Activated T-helper 17 cell treated with anti-CD3 and anti-CD28 coated beads, Interleukin-2, amount 50 U/mL, for 72 hours (primary cell): ENCODE data around the gene ERMAP. TPM values are rescaled to one million over a fixed set of nuclear protein-coding genes. Genes with fewer than 3 reads are reported as not detected.

Experiments used
- ATAC-seq: fragments of 150-1000 bp; cut with Tn5 transposase; replicated peaks from 2 replicates; pipeline ENCODE4 v1.10.0; 2021; ENCODE audit warnings: mild to moderate bottlenecking, moderate library complexity
- H3K27ac Mint-ChIP-seq: one replicate; pipeline ENCODE4 v1.8.0; 2022; ENCODE audit warnings: mixed read lengths
- H3K27me3 Mint-ChIP-seq: one replicate; pipeline ENCODE4 v1.8.0; 2022; ENCODE audit warnings: mixed read lengths
- H3K36me3 Mint-ChIP-seq: one replicate; pipeline ENCODE4 v1.8.0; 2022; ENCODE audit warnings: low read depth, mild to moderate bottlenecking, mixed read lengths
- H3K4me1 Mint-ChIP-seq: one replicate; pipeline ENCODE4 v1.8.0; 2022; ENCODE audit warnings: mixed read lengths
- H3K4me3 Mint-ChIP-seq: one replicate; pipeline ENCODE4 v1.8.0; 2022; ENCODE audit warnings: mild to moderate bottlenecking, mixed read lengths
- H3K9me3 Mint-ChIP-seq: one replicate; pipeline ENCODE4 v1.8.0; 2022; ENCODE audit warnings: mixed read lengths
- total RNA-seq, 2 donors: library from RNA; stranded (reverse); gene quantifications; one replicate each; pipeline ENCODE4 v1.2.3, GENCODE V29; 2022

Gene ERMAP
- total RNA-seq, 2 donors from 2014 or later, result 3.7 to 4.8 TPM

GRCh38 chr1:42891465-42892138 is 74.7 kb downstream of the ERMAP start:
- Mint-ChIP-seq H3K27me3 (peaks cover 6% of the 10 kb centered on the region), H3K36me3 (no peaks in the 10 kb centered on the region), H3K9me3 (no peaks in the 10 kb centered on the region), H3K4me1 (no peaks in the 10 kb centered on the region), H3K27ac (no peak overlapping the region), H3K4me3 (no peak overlapping the region)
- ATAC-seq, result no peak

Other genes with a start within 250 kb of the ERMAP start
- gene PPIH, start 158.7 kb upstream of the ERMAP start, total RNA-seq, result 100 to 1,000 TPM in 1 of 2 donors, 10 to 100 TPM in 1; 58.3 to 101 TPM
- gene YBX1, start 134.7 kb upstream of the ERMAP start, total RNA-seq, result 100 to 1,000 TPM; 501 to 981 TPM
- not detected for gene CLDN19, start 76.9 kb upstream of the ERMAP start, total RNA-seq
- 10 to 100 TPM; 24.5 to 33.4 TPM for gene P3H1, start 50.1 kb upstream of the ERMAP start, total RNA-seq
- gene C1orf50, start 49.9 kb upstream of the ERMAP start, total RNA-seq, result 10 to 100 TPM in 1 of 2 donors, 1 to 10 TPM in 1; 6.5 to 10.7 TPM
- 1 to 10 TPM in 1 of 2 donors, under 1 TPM in 1; 0.15 to 2.8 TPM for gene TMEM269, start 32.1 kb upstream of the ERMAP start, total RNA-seq
- 10 to 100 TPM; 21.8 to 22.2 TPM for gene SVBP, start 275 bp downstream of the ERMAP start, total RNA-seq
- 1 to 10 TPM; 7.3 to 9.0 TPM for gene ZNF691, start 29.5 kb downstream of the ERMAP start, total RNA-seq
- 100 to 1,000 TPM; 217 to 280 TPM for gene SLC2A1, start 141.7 kb downstream of the ERMAP start, total RNA-seq